ENCODE data around the gene DPF1. TPM values are rescaled to one million over a fixed set of nuclear protein-coding genes. Genes with fewer than 3 reads are reported as not detected.

DPF1 gene
- total RNA-seq, 2 experiments from 2014 or later, result 7.6 to 11.3 TPM

DNA sequence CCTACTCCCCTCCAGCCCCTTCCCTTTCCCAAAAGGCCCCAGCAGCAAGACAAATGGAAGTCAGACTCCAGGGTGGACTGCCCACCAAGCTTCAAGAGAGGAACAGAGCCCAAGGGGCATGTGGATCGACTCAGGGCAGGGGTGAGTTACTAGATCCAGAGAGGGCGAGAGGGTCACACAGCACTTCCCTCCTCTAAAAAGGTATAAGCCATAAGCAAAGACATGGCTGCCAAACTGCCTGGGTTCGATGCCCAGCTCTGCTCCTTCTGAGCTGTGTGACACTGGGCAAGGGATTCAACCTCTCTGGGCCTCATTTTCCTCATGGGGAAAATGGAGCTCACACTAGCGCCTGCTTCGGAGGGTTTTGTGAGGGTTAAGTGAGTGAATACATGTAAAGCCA, 28.4 kb upstream of the DPF1 start:
- no peaks in the 10 kb centered on the region for H3K79me2 ChIP-seq (ENCODE audit: insufficient read depth, low read depth, low read length)
- intact Hi-C loops (cut with micrococcal nuclease; ENCODE audit: unreplicated experiment), result no loop called here
- no peak overlapping the region for H3K4me3 ChIP-seq (ENCODE audit: low read depth, low read length, poor library complexity, severe bottlenecking)
- ChIA-PET POLR2A (interaction anchor here (1.6 kb wide), 1 partner anchor 13 kb away, joined by 6 read pairs; no protein-coding TSS in a partner anchor), CTCF (ENCODE audit: unreplicated experiment) (no interaction called here)
- no peak overlapping the region for H2AFZ ChIP-seq (ENCODE audit: low read length)
- H3K36me3 ChIP-seq (ENCODE audit: insufficient read depth, low read length), result no peaks in the 10 kb centered on the region
- no peak overlapping the region for H3K27ac ChIP-seq (ENCODE audit: low read depth, low read length, poor library complexity, severe bottlenecking)
- H3K9me3 ChIP-seq (ENCODE audit: low read length), result no peaks in the 10 kb centered on the region
- peaks cover 5% of the 10 kb centered on the region for H3K4me1 ChIP-seq (ENCODE audit: insufficient read depth, low read length, poor library complexity, severe bottlenecking)
- H4K20me1 ChIP-seq (ENCODE audit: insufficient read depth, low read length), result no peaks in the 10 kb centered on the region
- H3K4me2 ChIP-seq (ENCODE audit: low read length), result no peak overlapping the region
- DNase-seq (ENCODE audit: low spot score), result no peak
- TF ChIP-seq, protein P1, sequence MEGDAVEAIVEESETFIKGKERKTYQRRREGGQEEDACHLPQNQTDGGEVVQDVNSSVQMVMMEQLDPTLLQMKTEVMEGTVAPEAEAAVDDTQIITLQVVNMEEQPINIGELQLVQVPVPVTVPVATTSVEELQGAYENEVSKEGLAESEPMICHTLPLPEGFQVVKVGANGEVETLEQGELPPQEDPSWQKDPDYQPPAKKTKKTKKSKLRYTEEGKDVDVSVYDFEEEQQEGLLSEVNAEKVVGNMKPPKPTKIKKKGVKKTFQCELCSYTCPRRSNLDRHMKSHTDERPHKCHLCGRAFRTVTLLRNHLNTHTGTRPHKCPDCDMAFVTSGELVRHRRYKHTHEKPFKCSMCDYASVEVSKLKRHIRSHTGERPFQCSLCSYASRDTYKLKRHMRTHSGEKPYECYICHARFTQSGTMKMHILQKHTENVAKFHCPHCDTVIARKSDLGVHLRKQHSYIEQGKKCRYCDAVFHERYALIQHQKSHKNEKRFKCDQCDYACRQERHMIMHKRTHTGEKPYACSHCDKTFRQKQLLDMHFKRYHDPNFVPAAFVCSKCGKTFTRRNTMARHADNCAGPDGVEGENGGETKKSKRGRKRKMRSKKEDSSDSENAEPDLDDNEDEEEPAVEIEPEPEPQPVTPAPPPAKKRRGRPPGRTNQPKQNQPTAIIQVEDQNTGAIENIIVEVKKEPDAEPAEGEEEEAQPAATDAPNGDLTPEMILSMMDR (conservative IDR thresholded peaks at IDR 0.05; ENCODE audit: low read length), result no peak
- no peak for TF ChIP-seq EZH2phosphoT487 (IDR thresholded peaks at IDR 0.05; ENCODE audit: borderline replicate concordance, low read depth, low read length)
- no peaks in the 10 kb centered on the region for H3K9me2 ChIP-seq (ENCODE audit: insufficient read depth, low read length)
- no TSS peak for BruUV-seq (replicated peaks)

DNA sequence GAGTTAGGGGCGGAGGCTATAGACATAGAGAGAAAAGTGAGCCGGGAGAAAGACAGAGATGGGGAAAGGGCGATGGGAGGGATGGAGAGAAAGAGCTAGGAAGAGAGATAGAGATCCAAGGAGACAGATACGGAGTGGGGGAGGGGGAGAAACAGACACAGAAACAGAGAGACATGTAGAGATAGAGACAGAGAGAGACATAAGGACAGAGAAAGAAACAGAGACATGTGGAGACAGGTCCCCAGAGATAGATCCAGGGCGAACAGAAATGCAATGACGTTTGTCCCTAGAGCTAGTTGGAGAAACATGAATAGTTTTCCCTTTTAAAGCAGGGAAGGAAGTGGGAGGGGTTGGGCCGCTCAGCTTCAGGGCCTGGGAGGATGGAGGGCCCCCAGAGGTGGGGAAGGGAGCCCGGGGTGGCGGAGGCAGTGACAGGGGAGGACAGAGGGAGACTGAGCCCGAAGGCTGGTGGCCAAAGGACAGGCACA, 27.6 kb upstream of the DPF1 start:
- POLR2A ChIA-PET, result interaction anchor here (0.7 to 1.6 kb wide), 2 partner anchors 14 to 34 kb away, joined by 3 to 6 read pairs; no protein-coding TSS in a partner anchor

More for the DNA sequence above, 27.6 kb upstream of the DPF1 start:
- Histone ChIP-seq H2AFZ (ENCODE audit: low read length) (no peak overlapping the region), H3K4me2 (ENCODE audit: low read length) (no peak overlapping the region), H3K9me2 (ENCODE audit: insufficient read depth, low read length) (no peaks in the 10 kb centered on the region), H3K79me2 (ENCODE audit: insufficient read depth, low read depth, low read length) (no peaks in the 10 kb centered on the region), H3K36me3 (ENCODE audit: insufficient read depth, low read length) (no peaks in the 10 kb centered on the region), H3K9me3 (ENCODE audit: low read length) (no peaks in the 10 kb centered on the region), H4K20me1 (ENCODE audit: insufficient read depth, low read length) (no peaks in the 10 kb centered on the region), H3K27ac (ENCODE audit: low read depth, low read length, poor library complexity, severe bottlenecking) (no peak overlapping the region), H3K4me1 (ENCODE audit: insufficient read depth, low read length, poor library complexity, severe bottlenecking) (peaks cover 5% of the 10 kb centered on the region), H3K4me3 (ENCODE audit: low read depth, low read length, poor library complexity, severe bottlenecking) (no peak overlapping the region)
- intact Hi-C loops (cut with micrococcal nuclease; ENCODE audit: unreplicated experiment), result no loop called here
- TF ChIP-seq, protein P1 (conservative IDR thresholded peaks at IDR 0.05; ENCODE audit: low read length), result no peak
- no peak for TF ChIP-seq EZH2phosphoT487 (IDR thresholded peaks at IDR 0.05; ENCODE audit: borderline replicate concordance, low read depth, low read length)
- no TSS peak for BruUV-seq (replicated peaks)
- DNase-seq (ENCODE audit: low spot score), result no peak
- CTCF ChIA-PET (ENCODE audit: unreplicated experiment), result no interaction called here
